GM20431 (cell line): ENCODE data around the gene SUGCT.

Experiments used
- in situ Hi-C: fragments of 300-500 bp; cut with MseI, MboI; formaldehyde crosslinking; loops from one replicate; pipeline ENCODE4 v1.15.0; 2020; ENCODE audit warnings: low sequenced_read_pairs; ENCODE audit not compliant: unreplicated experiment

The SUGCT gene

GRCh38 chr7:40733578-40733977 is 598.8 kb downstream of the SUGCT start:
- in situ Hi-C loops = no loop called here

DNA sequence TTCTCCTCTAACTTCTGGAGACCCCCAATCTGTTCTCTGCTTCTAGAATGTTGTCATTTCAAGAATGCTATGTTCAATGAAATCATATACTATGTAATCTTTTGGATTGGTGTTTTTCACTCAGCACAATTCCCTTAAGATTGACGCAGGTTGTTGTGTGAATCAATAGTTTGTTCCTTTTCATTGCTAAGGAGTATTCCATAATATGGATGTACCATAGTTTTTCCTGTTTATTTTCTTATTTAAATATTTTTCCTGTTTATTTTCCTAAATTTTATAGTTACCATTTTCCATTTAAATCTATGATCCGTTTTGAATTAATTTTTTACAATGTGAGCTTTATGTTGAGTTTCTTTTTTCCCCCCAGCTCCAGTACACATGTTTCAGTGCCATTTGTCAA is 604.5 kb downstream of the SUGCT start:
- in situ Hi-C loops = no loop called here

- in situ Hi-C loops = no loop called here
These were observed 607.5 kb downstream of the SUGCT start for GRCh38 chr7:40742270-40742669.

GRCh38 chr7:40746841-40747556 is 612.2 kb downstream of the SUGCT start:
- in situ Hi-C loops = no loop called here

GRCh38 chr7:40747856-40748255 is 613.1 kb downstream of the SUGCT start:
- in situ Hi-C loops = no loop called here

- in situ Hi-C loops = no loop called here
These were observed 615.1 kb downstream of the SUGCT start for GRCh38 chr7:40749877-40750276.

GRCh38 chr7:40753455-40753854 is 618.6 kb downstream of the SUGCT start:
- in situ Hi-C loops = no loop called here

DNA sequence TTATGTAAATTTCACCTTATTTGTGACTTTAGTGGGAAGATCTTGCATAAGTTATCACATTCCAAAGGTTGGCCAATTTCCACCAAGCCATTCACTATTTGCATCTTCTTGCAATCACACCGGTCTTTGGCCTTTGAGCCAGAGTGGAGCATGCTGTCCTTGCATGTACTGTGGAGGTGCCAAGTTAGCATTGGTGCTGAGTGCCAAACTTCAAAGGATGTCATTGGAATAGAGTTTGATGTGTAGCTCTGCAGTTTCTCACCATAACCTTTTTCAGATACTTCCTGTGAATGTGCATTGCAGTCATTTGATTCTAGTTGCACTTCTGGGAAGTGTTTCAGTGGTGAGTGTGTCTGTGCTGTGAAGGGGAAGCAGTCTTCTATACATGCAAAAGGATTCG is 620.6 kb downstream of the SUGCT start:
- in situ Hi-C loops = no loop called here

- in situ Hi-C loops = no loop called here
These were observed 622.3 kb downstream of the SUGCT start for GRCh38 chr7:40757109-40757508.

DNA sequence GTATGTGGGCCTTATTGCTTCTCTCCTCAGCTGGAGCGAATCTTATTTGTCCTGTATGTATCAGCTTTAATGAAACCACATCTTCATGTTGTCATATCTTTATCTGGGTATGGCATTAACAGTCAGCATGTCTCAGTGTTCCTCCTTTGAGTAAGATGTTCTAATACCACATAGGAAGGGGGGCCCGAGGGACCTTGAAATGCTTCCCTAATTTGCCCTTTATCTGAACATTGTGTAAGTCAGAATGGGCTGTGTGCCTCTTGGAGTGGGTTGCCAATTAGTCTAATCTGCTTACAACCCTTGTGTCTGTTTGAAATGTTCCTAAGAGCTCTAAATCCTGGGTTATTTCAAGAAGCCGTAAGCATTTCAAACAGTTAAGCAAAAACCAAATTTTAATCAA is 623.8 kb downstream of the SUGCT start:
- in situ Hi-C loops = no loop called here

DNA sequence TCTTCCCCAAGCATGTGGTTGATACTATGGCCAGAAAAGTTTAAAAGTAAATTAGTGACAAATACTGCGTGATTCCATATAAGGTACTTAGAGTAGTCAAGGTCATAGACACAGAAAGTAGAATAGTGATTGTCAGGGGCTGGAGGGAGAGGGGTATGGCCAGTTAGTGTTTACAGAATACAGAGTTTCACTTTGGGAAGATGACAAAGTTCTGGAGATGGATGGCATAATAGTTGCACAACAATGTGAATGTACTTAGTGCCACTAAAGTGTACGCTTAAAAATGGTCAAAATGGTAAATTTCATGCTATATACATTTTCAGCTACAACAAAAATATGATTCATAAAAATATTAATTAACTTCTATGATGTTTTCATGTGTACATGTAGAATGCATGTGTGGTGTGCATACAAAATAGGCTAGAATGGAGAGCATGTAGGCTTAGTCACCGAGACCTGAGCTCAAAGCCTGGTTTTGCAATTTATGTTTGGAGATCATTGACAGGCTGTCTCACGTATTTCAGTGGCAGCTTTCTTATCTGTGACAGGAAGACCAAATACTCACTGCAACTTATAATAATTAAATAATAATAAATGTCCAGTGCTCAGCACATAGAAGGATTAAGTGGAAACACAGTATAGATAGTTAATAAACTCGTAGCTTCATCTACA is 625.6 kb downstream of the SUGCT start:
- in situ Hi-C loops = no loop called here

- in situ Hi-C loops = no loop called here
These were observed 626.2 kb downstream of the SUGCT start for GRCh38 chr7:40760987-40761386.

DNA sequence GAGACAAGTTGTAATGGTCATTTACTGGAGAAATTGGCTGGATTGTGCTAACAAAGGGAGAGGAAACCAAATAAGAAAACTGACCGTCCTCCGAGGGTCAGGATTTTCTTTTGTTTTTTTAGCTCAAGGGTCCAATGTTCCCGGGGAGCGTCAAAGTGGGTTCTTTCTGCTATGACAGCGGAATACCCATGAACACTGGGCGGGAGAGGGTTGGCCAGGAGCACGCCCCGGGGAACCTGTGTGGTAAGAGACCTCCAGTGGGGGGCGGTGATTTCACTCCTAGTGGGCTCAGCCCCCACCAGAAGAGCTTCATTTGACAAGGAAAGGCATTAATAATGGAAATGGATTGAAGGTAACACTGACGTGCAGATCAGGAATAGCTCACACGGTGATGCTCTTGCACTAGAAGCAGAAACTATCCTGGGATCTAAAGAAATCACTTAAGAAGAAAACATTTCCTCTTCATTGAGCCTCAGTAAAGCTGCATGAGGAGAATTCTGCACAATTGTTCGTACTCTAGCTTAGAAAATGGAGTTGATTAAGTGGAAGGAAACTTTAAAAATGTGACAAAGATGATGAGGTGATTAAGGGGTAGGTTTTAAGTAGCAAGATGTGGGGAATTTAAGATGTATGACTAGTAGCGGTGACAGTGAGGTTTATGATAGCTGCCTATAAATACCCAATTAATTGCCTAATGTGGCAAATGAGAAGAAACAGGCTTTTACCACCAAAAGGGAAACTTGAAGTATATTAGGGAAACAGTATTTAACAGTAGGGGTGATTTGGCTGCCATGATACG is 627.2 kb downstream of the SUGCT start:
- in situ Hi-C loops = no loop called here

- in situ Hi-C loops = no loop called here
These were observed 628.8 kb downstream of the SUGCT start for GRCh38 chr7:40763319-40764287.

- in situ Hi-C loops = no loop called here
These were observed 630.8 kb downstream of the SUGCT start for GRCh38 chr7:40765639-40766038.

- in situ Hi-C loops = no loop called here
These were observed 637.3 kb downstream of the SUGCT start for GRCh38 chr7:40772096-40772495.

- in situ Hi-C loops = no loop called here
These were observed 638.9 kb downstream of the SUGCT start for GRCh38 chr7:40773656-40774055.

DNA sequence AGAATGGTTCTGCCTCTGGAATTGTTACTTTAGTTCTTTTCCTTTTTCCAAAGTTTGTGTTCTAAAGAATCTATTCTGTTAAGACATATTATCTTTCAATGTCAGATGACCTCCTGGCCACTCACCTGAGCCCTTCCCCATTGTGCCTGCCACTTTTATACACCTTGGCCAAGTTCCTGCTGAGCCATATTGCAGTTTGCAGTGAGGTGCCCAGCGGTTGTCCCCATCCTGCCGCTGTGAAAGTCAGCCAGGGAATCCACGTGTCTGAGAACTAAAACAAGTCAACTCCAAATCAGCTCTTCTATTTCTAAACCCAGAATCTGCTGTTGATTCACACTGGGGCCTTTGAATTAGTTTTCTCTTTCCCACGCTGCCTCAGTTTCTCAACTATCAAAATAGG is 641.1 kb downstream of the SUGCT start:
- in situ Hi-C loops = no loop called here

DNA sequence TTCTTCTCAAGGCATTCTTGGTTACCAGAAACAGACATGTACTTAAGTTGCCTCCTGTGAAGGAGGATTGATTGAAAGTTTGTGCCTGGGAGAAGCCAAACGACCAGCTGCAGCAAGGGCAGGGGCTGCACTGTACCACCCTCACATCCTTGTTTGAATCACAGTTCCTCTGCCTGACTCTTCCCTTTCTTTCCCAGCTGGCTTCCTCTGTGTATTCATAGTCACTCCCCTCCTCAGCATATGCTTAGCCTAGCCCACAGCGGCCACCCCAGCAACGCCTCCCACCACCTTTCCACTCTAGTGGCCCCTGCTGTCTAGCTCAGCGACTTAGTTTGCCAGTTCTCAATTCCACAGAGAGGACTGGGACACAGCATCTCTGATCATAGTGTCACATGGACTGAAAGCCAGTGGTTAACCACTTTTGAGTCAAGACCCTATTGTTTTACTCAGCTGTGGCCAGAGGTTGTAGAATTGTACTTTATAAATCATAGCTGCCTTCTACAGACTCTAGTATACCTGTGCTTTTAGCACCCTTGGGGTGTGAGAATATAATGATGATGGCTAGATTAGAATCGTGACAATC is 643.0 kb downstream of the SUGCT start:
- in situ Hi-C loops = no loop called here

DNA sequence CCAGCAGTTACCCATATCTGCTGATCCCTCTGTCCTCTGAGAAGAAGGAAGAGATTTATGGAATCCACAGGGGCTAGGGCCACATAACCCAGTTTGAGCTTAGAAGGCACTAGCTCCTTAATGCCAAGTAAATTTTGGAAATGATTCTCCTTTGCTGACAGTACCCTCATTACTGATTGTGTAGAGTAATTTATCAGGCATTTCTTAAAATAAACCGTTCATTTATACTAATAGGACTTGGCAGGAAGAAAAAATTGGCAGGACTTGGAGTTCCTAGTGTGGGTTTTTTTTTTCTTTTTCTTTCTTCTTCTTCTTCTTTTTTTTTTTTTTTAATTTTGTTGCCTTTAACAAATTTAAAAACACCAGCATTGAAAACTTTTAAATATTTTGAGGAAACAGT is 645.7 kb downstream of the SUGCT start:
- in situ Hi-C loops = no loop called here
